Measurements from ENCODE around the gene GNAS. TPM values are rescaled to one million over a fixed set of nuclear protein-coding genes. Genes with fewer than 3 reads are reported as not detected.
A peak's percentile ranks its signal among the peaks of the same experiment; 100 is the strongest.

GNAS gene
- total RNA-seq, 1 donor from 2014 or later, result 784 TPM

GRCh38 chr20:58888521-58889333 is 36.2 kb downstream of the GNAS start:
- peak overlapping the region; percentile 59 for H3K27ac Mint-ChIP-seq
- ATAC-seq (ENCODE audit: low read depth) (peak; percentile 45), DNase-seq (peak; percentile 73)
- CTCF ChIA-PET, result interaction anchor here (1.1 kb wide), 1 partner anchor 238 kb away, joined by 3 read pairs; the partner anchor contains the start of gene STX16
- H3K36me3 Mint-ChIP-seq (ENCODE audit: low read depth), result peaks cover 8% of the 10 kb centered on the region
- H3K27me3 Mint-ChIP-seq, result no peaks in the 10 kb centered on the region
- H3K4me1 Mint-ChIP-seq, result peaks cover 27% of the 10 kb centered on the region
- peak overlapping the region; percentile 84 for H3K4me3 Mint-ChIP-seq
- no peak for TF ChIP-seq CTCF (IDR thresholded peaks at IDR 0.05)
- intact Hi-C loops (cut with micrococcal nuclease), result no loop called here
- H3K9me3 Mint-ChIP-seq, result no peaks in the 10 kb centered on the region
- POLR2A ChIA-PET, result interaction anchor here (0.6 to 4.2 kb wide), 24 partner anchors 10 to 582 kb away, joined by 3 to 75 read pairs (median 4); partner anchors contain the start of genes ATP5F1E, GNAS, NELFCD and PRELID3B

GRCh38 chr20:58889334-58889760 is 36.8 kb downstream of the GNAS start:
- Mint-ChIP-seq H3K4me3 (peak overlapping the region; percentile 85), H3K36me3 (ENCODE audit: low read depth) (peaks cover 8% of the 10 kb centered on the region), H3K4me1 (peaks cover 33% of the 10 kb centered on the region), H3K27ac (peak overlapping the region; percentile 93), H3K9me3 (no peaks in the 10 kb centered on the region), H3K27me3 (no peaks in the 10 kb centered on the region)
- ATAC-seq (ENCODE audit: low read depth), result no peak
- TF ChIP-seq CTCF (IDR thresholded peaks at IDR 0.05), result no peak
- ChIA-PET POLR2A (interaction anchor here (0.6 to 4.2 kb wide), 23 partner anchors 9 to 583 kb away, joined by 3 to 75 read pairs (median 5); partner anchors contain the start of genes ATP5F1E, GNAS, NELFCD and PRELID3B), CTCF (interaction anchor here (1.1 kb wide), 1 partner anchor 238 kb away, joined by 3 read pairs; the partner anchor contains the start of gene STX16)
- intact Hi-C loops (cut with micrococcal nuclease), result no loop called here
- no peak for DNase-seq

DNA sequence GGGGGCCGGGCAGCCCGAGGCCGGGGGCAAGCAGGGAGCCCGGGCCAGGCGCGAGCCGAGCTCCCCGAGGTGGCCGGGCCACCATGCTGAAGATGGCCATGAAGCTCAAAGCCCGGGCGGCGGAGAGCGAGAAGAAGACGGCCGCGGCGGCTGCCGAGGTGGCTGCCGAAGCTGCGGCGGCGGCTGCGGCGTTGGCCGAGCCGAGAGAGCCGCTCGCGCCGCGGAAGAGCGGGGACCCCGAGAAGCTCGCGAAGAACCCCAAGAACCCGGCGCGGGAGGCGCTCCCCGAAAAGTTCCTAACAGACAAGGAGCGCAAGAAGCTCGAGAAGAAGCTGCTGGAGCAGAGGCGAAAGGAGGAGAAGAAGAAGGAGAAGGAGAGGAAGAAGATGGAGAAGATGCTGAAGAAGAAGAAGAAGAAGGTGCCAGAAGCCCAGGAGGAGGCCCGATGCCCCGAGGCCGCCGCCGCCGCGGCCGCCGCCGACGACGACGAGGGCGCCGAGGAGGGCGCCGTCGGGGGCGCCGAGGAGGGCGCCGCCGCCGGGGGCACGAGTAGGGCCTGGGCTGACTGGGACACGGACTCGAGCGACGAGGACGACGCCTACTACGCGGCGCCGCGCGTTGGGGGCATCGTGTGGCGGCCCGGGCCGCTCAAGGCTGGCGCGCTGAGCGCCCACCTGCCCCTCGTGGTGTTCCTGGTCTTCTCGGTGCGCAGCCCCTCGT is 37.4 kb downstream of the GNAS start:
- ATAC-seq (ENCODE audit: low read depth) (no peak), DNase-seq (peak; percentile 39)
- Mint-ChIP-seq H3K27me3 (no peaks in the 10 kb centered on the region), H3K4me1 (peaks cover 39% of the 10 kb centered on the region), H3K36me3 (ENCODE audit: low read depth) (peaks cover 8% of the 10 kb centered on the region), H3K27ac (peak overlapping the region; percentile 97), H3K4me3 (peak overlapping the region; percentile 92), H3K9me3 (no peaks in the 10 kb centered on the region)
- no peak for TF ChIP-seq CTCF (IDR thresholded peaks at IDR 0.05)
- ChIA-PET CTCF (interaction anchor here (1.1 kb wide), 1 partner anchor 239 kb away, joined by 3 read pairs; the partner anchor contains the start of gene STX16), POLR2A (interaction anchor here (0.7 to 4.2 kb wide), 17 partner anchors 8 to 276 kb away, joined by 3 to 75 read pairs (median 6); partner anchors contain the start of genes ATP5F1E, GNAS, NELFCD and PRELID3B)
- intact Hi-C loops (cut with micrococcal nuclease), result loop anchor here (1.0 to 5.0 kb wide), 5 partner anchors 20 to 1273 kb away; partner anchors contain the start of genes PRELID3B and ZNF831

DNA sequence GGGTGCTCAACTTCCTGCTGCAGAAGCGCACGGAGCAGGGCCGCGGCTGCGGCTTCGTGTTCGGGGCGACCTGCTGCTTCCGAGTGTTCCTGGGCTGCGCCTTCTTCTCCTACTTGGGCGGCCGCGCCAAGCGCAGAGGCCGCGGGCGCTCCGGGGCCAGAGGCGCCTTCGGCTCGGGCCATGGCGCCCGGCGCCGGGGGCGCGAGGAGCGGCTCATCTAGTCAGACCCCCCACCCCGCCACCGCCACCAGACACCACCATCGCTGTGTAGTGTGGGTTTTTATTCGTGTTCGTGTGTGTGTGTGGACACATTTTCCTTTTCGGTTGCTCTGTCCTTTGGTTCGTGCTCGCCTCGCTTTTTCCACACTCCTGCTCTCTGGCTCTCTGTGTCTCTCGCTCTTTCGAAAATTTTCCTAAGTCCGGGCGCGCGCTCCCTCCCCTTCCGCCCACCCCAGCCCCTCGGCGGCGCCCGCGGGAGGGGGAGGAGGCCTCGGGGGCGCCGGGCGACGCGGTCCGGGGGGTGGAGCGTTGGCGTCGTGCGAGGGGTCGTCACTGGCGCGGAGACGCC is 38.1 kb downstream of the GNAS start:
- H3K27me3 Mint-ChIP-seq, result no peaks in the 10 kb centered on the region
- H3K4me1 Mint-ChIP-seq, result peaks cover 45% of the 10 kb centered on the region
- CTCF ChIA-PET, result no interaction called here

More for the DNA sequence above, 38.1 kb downstream of the GNAS start:
- Mint-ChIP-seq H3K36me3 (ENCODE audit: low read depth) (peaks cover 12% of the 10 kb centered on the region), H3K27ac (peak overlapping the region; percentile 97), H3K9me3 (no peaks in the 10 kb centered on the region), H3K4me3 (peak overlapping the region; percentile 92)
- POLR2A ChIA-PET, result interaction anchor here (0.6 to 4.2 kb wide), 19 partner anchors 8 to 233 kb away, joined by 3 to 75 read pairs (median 9); partner anchors contain the start of genes ATP5F1E, NELFCD and PRELID3B
- TF ChIP-seq CTCF (IDR thresholded peaks at IDR 0.05), result no peak
- ATAC-seq (ENCODE audit: low read depth) (peak; percentile 54), DNase-seq (peak; percentile 65)
- intact Hi-C loops (cut with micrococcal nuclease), result loop anchor here (1.0 to 5.0 kb wide), 5 partner anchors 20 to 1273 kb away; partner anchors contain the start of genes PRELID3B and ZNF831

Data from activated B cell treated with CpG ODN at 0.5 μM for 24 hours (primary cell).